Spinal cord (tissue), 10 donors: ENCODE results near the gene ARHGAP31. TPM values are rescaled to one million over a fixed set of nuclear protein-coding genes. Genes with fewer than 3 reads are reported as not detected.

Source experiments
- DNase-seq, 6 donors: peaks; one replicate each; pipeline versions ENCODE4 v3.0.0 to v3.0.0-alpha.2; 2013 to 2015; ENCODE audit warnings: low spot score in 6 of 6, low read depth in 4 of 6
- H3K27ac ChIP-seq: one replicate; pipeline ENCODE4 v1.5.1; 2013; ENCODE audit warnings: low read depth, low read length, control low read depth
- H3K27me3 ChIP-seq: one replicate; pipeline ENCODE4 v1.6.1; 2013; ENCODE audit warnings: low read length; ENCODE audit not compliant: control insufficient read depth, insufficient read depth
- H3K36me3 ChIP-seq: one replicate; pipeline ENCODE4 v1.6.1; 2013; ENCODE audit warnings: low read length; ENCODE audit not compliant: control insufficient read depth, insufficient read depth
- H3K4me1 ChIP-seq: one replicate; pipeline ENCODE4 v1.6.1; 2013; ENCODE audit warnings: low read length; ENCODE audit not compliant: control insufficient read depth, insufficient read depth
- H3K4me3 ChIP-seq: one replicate; pipeline ENCODE4 v1.5.1; 2013; ENCODE audit warnings: low read depth, low read length, control low read depth
- H3K9me3 ChIP-seq: one replicate; pipeline ENCODE4 v1.6.1; 2013; ENCODE audit warnings: low read length; ENCODE audit not compliant: control insufficient read depth, insufficient read depth
- WGBS: methylation state at CpG from one replicate; pipeline ENCODE4 v1.1.5; 2013; ENCODE audit warnings: missing lambda C conversion rate; ENCODE audit not compliant: insufficient coverage; 5-methylcytosine and 5-hydroxymethylcytosine counted together
- long read RNA-seq, 4 donors: transcript quantifications; one replicate each; lab custom pipeline, GENCODE V29; 2026
- polyA plus RNA-seq, 2 donors: library from polyadenylated mRNA; unstranded; fragments of 120-200 nt; gene quantifications; one replicate each; pipeline ENCODE4 v1.2.1, GENCODE V29; 2013; ENCODE audit not compliant: insufficient read length in 2 of 2
- total RNA-seq, 2 donors: library from RNA; depleted of rRNA in 1 of 2; stranded (reverse); fragments of 120-200 nt in 1 of 2; fragments of >200 nt in 1 of 2; gene quantifications; one replicate each; pipeline versions ENCODE4 v1.2.3 to v1.2.4, GENCODE V29; 2013 to 2014
- donor health status: healthy.

Gene ARHGAP31, protein sequence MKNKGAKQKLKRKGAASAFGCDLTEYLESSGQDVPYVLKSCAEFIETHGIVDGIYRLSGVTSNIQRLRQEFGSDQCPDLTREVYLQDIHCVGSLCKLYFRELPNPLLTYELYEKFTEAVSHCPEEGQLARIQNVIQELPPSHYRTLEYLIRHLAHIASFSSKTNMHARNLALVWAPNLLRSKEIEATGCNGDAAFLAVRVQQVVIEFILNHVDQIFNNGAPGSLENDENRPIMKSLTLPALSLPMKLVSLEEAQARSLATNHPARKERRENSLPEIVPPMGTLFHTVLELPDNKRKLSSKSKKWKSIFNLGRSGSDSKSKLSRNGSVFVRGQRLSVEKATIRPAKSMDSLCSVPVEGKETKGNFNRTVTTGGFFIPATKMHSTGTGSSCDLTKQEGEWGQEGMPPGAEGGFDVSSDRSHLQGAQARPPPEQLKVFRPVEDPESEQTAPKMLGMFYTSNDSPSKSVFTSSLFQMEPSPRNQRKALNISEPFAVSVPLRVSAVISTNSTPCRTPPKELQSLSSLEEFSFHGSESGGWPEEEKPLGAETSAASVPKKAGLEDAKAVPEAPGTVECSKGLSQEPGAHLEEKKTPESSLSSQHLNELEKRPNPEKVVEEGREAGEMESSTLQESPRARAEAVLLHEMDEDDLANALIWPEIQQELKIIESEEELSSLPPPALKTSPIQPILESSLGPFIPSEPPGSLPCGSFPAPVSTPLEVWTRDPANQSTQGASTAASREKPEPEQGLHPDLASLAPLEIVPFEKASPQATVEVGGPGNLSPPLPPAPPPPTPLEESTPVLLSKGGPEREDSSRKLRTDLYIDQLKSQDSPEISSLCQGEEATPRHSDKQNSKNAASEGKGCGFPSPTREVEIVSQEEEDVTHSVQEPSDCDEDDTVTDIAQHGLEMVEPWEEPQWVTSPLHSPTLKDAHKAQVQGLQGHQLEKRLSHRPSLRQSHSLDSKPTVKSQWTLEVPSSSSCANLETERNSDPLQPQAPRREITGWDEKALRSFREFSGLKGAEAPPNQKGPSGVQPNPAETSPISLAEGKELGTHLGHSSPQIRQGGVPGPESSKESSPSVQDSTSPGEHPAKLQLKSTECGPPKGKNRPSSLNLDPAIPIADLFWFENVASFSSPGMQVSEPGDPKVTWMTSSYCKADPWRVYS (N-terminal part only)
- 10 to 100 TPM; 15.0 to 27.9 TPM for total RNA-seq
- 10 to 100 TPM; 17.5 to 25.3 TPM for polyA plus RNA-seq
- long read RNA-seq, donor 1, full-length matches to known transcripts, result 5 of 5 reads
- long read RNA-seq, donor 1, partial matches to known transcripts, result 0 of 5 reads
- long read RNA-seq, donor 1, other reads (novel, unspliced or antisense), result 0 of 5 reads
- long read RNA-seq, donor 2, full-length matches to known transcripts, result 3 of 3 reads
- long read RNA-seq, donor 2, partial matches to known transcripts, result 0 of 3 reads
- long read RNA-seq, donor 2, other reads (novel, unspliced or antisense), result 0 of 3 reads
- long read RNA-seq, donor 3, full-length matches to known transcripts, result 1 of 1 reads
- long read RNA-seq, donor 3, partial matches to known transcripts, result 0 of 1 reads
- long read RNA-seq, donor 3, other reads (novel, unspliced or antisense), result 0 of 1 reads
- long read RNA-seq, donor 4, full-length matches to known transcripts, result 1 of 7 reads
- long read RNA-seq, donor 4, partial matches to known transcripts, result 6 of 7 reads
- long read RNA-seq, donor 4, other reads (novel, unspliced or antisense), result 0 of 7 reads

DNA sequence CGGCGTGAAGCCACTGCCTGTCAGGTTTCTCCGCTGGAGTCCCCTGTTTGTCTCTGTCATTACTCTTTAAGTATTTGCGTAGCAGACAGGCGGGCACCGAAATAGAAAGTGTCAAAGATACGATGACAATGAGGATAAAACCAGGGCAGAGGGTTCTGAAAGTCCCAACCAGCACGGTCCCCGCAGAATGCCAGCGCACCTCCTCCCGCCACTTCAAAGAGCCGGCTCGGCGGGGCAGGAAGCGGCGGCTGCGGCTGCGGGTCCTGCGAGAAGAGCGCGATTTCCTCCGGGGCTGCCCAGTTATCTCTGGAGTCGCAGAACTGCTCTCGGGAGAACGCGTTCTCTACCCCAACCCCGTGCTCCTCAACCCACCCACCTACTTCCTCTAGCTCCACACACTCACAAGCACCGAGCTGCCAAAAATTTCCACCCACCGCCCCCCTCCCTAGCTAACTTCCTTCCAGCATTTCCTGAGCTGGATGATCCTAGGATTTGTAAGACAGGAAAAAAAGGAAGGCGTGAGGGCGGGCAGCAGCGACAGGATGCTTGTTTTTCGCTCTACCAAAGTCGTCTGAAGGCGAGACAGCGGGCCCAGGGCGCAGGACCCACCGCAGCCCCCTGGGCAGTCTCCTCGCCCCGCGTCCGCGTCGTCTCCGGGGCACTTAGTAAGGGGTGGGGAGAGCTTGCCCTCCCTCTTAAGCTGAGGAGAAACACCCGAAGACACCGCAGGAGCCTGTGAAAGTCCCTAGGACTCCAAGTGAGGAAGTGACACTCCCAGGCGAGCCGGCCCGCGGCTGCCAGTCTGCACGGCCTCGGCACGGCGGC, at the start of gene ARHGAP31:
ARHGAP31 (plus strand) TSS at position 513 of the 825 bp plus-strand sequence. CDS start 522 bp downstream, outside the sequence.
- no peaks in the 10 kb centered on the region for H3K36me3 ChIP-seq
- under 1% methylated on average over 50 of the region's 55 CpGs for WGBS
- H3K4me1 ChIP-seq, result peaks cover 35% of the 10 kb centered on the region
- H3K4me3 ChIP-seq, result peak within 1 kb of the TSS; percentile 79
- DNase-seq, result peak in 3 of 6 donors; percentile 48 to 87 (median 72)
- peak within 1 kb of the TSS; percentile 97 for H3K27ac ChIP-seq
- peaks cover 3% of the 10 kb centered on the region for H3K27me3 ChIP-seq
- H3K9me3 ChIP-seq, result no peaks in the 10 kb centered on the region

DNA sequence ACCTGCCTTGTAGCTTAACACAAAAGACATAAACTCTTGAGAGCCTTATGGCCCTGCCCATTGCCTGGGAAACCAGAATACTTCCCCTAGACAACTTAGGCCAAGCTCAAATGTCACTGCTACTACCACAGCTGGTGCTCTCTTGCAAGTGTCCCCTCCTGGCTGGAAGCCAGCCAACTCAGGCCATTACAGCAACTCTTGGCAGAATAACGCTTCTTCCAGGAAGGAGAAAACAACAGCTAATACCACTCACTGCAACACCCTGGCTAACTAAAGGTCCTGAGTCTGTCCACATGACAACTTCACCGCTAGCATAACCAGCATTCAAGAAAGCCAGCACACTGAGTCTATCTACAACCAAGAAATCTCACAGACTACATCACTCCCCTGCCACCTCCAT, 48.4 kb upstream of the ARHGAP31 start:
- no peaks in the 10 kb centered on the region for H3K36me3 ChIP-seq
- H3K9me3 ChIP-seq, result peaks cover 2% of the 10 kb centered on the region
- 63% methylated on average over 2 of the region's 2 CpGs for WGBS
- no peaks in the 10 kb centered on the region for H3K27me3 ChIP-seq
- peaks cover 3% of the 10 kb centered on the region for H3K4me1 ChIP-seq
- H3K4me3 ChIP-seq, result no peak overlapping the region
- DNase-seq, result peak in 2 of 6 donors; percentile 17 to 30
- H3K27ac ChIP-seq, result no peak overlapping the region

DNA sequence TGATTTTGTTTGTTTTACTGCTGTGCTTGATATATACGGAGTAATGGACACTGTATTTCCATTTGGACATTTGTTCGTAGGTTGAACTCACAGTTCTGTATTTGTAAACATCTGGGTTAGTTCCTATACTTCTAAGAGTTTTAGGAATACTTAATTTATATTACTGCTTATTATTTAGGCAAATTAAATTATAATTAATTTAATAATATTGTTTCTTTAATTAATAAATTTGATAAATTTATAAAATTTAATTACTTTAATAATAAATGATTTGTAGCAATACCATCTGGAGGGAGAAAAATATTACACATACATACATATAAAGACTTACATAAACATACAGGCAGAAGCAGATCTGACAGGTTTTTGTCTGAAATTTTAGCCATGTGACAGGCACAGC, 39.0 kb upstream of the ARHGAP31 start:
- Histone ChIP-seq H3K4me3 (no peak overlapping the region), H3K4me1 (no peaks in the 10 kb centered on the region), H3K36me3 (no peaks in the 10 kb centered on the region), H3K27ac (no peak overlapping the region), H3K9me3 (no peaks in the 10 kb centered on the region), H3K27me3 (no peaks in the 10 kb centered on the region)
- no peak for DNase-seq
- no CpG with 5 or more reads among the region's 2 CpGs for WGBS

DNA sequence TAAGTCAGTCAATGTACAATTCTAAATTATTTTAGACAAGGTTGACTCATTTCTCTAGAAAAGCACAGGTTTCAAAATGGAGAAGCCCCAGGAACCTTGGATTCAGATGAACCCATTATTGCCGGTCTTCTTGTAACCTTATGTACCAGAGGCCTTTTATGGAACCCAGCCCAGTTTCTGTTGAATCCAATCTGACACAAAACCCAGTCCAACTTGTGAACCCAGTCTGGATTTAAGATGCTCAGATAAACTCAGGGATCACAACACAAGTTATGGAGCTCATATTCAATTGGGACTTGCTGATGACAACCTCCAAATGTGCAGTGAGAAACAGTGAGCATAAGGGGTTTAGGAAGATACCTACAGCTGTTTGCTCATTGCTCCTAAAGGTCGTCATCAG, 37.1 kb upstream of the ARHGAP31 start:
- H3K4me1 ChIP-seq, result no peaks in the 10 kb centered on the region
- no peaks in the 10 kb centered on the region for H3K9me3 ChIP-seq
- H3K27ac ChIP-seq, result no peak overlapping the region
- WGBS, result no CpG with 5 or more reads among the region's 2 CpGs
- no peaks in the 10 kb centered on the region for H3K27me3 ChIP-seq
- no peak for DNase-seq
- no peak overlapping the region for H3K4me3 ChIP-seq
- H3K36me3 ChIP-seq, result no peaks in the 10 kb centered on the region

DNA sequence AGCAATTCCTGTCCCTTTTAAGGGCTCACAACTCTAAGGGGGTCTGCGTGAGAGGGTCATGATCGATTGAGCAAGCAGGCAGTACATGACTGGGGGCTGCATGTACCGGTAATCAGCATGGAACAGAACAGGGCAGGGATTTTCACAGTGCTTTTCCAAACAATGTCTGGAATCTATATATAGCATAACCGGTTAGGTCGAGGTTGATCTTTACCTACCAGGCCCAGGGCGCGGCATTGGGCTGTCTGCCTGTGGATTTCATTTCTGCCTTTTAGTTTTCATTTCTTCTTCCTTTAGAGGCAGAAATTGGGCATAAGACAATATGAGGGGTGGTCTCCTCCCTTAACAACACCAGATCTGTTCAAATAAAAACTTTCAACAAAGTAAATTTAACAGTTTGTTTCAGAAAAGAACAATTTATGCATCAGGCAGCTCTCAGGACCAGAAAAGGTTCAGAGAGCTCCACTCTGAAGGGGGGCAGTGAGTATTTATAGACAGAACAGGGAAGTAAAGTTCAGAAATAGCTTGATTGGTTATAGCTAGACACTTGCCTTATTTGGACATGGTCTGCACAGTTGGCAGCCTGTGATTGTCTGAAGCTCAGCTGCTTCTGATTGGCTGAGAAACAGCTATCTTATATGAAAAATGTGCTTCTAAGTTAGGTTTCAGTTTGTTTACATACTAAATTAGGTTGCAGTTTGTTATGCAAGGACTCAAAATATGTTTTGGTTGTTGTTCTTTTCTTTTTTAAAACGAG, 36.4 kb upstream of the ARHGAP31 start:
- no peaks in the 10 kb centered on the region for H3K9me3 ChIP-seq
- no peak overlapping the region for H3K4me3 ChIP-seq
- no peak overlapping the region for H3K27ac ChIP-seq
- WGBS, result 98% methylated on average over 5 of the region's 8 CpGs
- no peaks in the 10 kb centered on the region for H3K4me1 ChIP-seq
- no peaks in the 10 kb centered on the region for H3K36me3 ChIP-seq
- DNase-seq, result peak in 1 of 6 donors; percentile 53
- H3K27me3 ChIP-seq, result no peaks in the 10 kb centered on the region

DNA sequence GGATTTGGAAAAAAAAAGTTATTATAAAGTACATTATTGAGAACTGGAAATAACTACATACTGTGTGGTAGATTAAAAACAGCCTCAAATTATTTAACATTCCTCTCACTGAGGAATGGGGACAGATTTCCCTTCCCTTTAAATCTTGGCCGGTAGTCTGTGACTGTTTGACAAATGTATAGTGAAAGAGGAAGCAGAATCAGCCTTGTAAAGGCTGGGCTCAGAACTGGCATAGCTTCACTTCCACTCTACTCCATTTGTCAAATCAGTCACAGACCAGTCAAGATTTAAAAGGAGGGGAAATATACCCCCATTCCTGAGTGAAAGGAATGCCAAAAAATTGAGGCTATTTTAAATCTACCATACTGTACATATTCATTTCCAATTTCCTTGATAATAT, 35.3 kb upstream of the ARHGAP31 start:
- H3K9me3 ChIP-seq, result no peaks in the 10 kb centered on the region
- H3K27me3 ChIP-seq, result no peaks in the 10 kb centered on the region
- H3K4me1 ChIP-seq, result no peaks in the 10 kb centered on the region
- H3K4me3 ChIP-seq, result no peak overlapping the region
- no peaks in the 10 kb centered on the region for H3K36me3 ChIP-seq
- no peak overlapping the region for H3K27ac ChIP-seq
- no CpG with 5 or more reads among the region's 1 CpG for WGBS
- peak in 2 of 6 donors; percentile 12 to 65 for DNase-seq

DNA sequence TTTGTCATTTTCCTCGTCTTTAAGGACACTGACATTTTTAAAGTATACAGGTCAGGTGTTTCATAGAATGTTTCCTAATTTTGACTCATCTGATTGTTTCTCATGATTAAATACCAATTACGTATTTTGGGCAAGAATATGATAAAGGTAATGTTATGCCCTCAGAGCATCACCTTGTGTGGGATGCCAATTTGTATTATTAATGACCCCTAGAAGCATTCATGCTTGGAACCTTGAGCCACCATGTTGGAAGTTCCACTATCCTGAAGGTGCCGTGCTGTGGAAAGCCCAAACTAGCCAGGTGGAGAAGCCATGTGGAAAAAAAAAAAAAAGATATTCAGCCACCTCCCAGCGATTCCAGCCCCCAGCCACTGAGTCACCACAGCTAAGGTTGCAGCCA, 34.4 kb upstream of the ARHGAP31 start:
- no peak overlapping the region for H3K4me3 ChIP-seq
- no peak for DNase-seq
- WGBS, result 86% methylated on average over 1 of the region's 4 CpGs
- no peaks in the 10 kb centered on the region for H3K4me1 ChIP-seq
- H3K9me3 ChIP-seq, result no peaks in the 10 kb centered on the region
- no peaks in the 10 kb centered on the region for H3K27me3 ChIP-seq
- H3K27ac ChIP-seq, result no peak overlapping the region
- no peaks in the 10 kb centered on the region for H3K36me3 ChIP-seq

DNA sequence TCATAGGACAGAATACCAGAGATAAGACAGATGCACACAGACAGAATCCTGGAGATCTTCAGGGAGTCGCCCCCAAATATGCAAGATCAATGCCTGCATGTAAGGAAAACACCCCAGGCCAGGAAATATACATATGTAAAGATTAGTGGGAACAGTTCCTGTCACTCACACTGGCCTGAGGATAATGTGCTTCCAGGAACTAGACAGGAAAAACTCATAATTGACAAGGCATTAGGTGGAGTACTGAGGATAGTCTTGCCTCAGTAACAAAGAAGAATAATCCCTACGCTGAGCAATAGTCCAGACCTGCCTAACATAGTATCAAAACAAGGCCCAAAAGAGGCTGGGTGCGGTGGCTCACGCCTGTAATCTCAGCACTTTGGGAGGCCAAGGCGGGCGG, 33.1 kb upstream of the ARHGAP31 start:
- Histone ChIP-seq H3K27me3 (no peaks in the 10 kb centered on the region), H3K4me1 (no peaks in the 10 kb centered on the region), H3K9me3 (no peaks in the 10 kb centered on the region), H3K36me3 (no peaks in the 10 kb centered on the region), H3K4me3 (no peak overlapping the region), H3K27ac (no peak overlapping the region)
- DNase-seq, result no peak
- WGBS, result no CpG with 5 or more reads among the region's 6 CpGs
